H9 (cell line): ENCODE results near the gene POLD1. TPM values are rescaled to one million over a fixed set of nuclear protein-coding genes. Genes with fewer than 3 reads are reported as not detected.
A peak's percentile ranks its signal among the peaks of the same experiment; 100 is the strongest.

Experiments
- DNase-seq: peaks from one replicate; pipeline ENCODE4 v3.0.0-alpha.2; 2017
- H2AFZ ChIP-seq: one replicate; pipeline ENCODE4 v1.6.1; 2013; ENCODE audit warnings: mild to moderate bottlenecking, low read length, control low read depth, moderate library complexity
- H2AK5ac ChIP-seq: 2 replicates; pipeline ENCODE4 v1.6.1; 2013; ENCODE audit warnings: low read length, control low read depth, mixed read lengths; ENCODE audit not compliant: insufficient read length
- H2BK120ac ChIP-seq: one replicate; pipeline ENCODE4 v1.6.1; 2013; ENCODE audit warnings: low read depth, mild to moderate bottlenecking, low read length, control low read depth, inconsistent platforms; ENCODE audit not compliant: poor library complexity, severe bottlenecking
- H2BK12ac ChIP-seq: 2 replicates; pipeline ENCODE4 v1.6.1; 2013; ENCODE audit warnings: low read length, control low read depth, mixed read lengths, low read depth; ENCODE audit not compliant: insufficient read length
- H2BK15ac ChIP-seq: 2 replicates; pipeline ENCODE4 v1.6.1; 2013; ENCODE audit warnings: low read depth, low read length, control low read depth
- H2BK20ac ChIP-seq: one replicate; pipeline ENCODE4 v1.6.1; 2013; ENCODE audit warnings: low read depth, mild to moderate bottlenecking, low read length, control low read depth, inconsistent platforms; ENCODE audit not compliant: poor library complexity, severe bottlenecking
- H2BK5ac ChIP-seq: 2 replicates; pipeline ENCODE4 v1.6.1; 2013; ENCODE audit warnings: low read length, control low read depth, mixed read lengths; ENCODE audit not compliant: insufficient read length
- H3K14ac ChIP-seq: 2 replicates; pipeline ENCODE4 v1.6.1; 2013; ENCODE audit warnings: low read length, control low read depth; ENCODE audit not compliant: insufficient read depth
- H3K18ac ChIP-seq: 2 replicates; pipeline ENCODE4 v1.6.1; 2013; ENCODE audit warnings: low read depth, mild to moderate bottlenecking, mixed read lengths, low read length, control low read depth; ENCODE audit not compliant: insufficient read length
- H3K23ac ChIP-seq: 2 replicates; pipeline ENCODE4 v1.6.1; 2013; ENCODE audit warnings: low read length, control low read depth, mixed read lengths, low read depth; ENCODE audit not compliant: insufficient read length
- H3K23me2 ChIP-seq: 2 replicates; pipeline ENCODE4 v1.6.1; 2013; ENCODE audit warnings: low read depth, mild to moderate bottlenecking, mixed read lengths, low read length, control low read depth; ENCODE audit not compliant: insufficient read length, poor library complexity, severe bottlenecking
- H3K27ac ChIP-seq: 2 replicates; pipeline ENCODE4 v1.5.1; 2013; ENCODE audit warnings: low read length, control low read depth, mixed read lengths, low read depth; ENCODE audit not compliant: insufficient read length
- H3K27me3 ChIP-seq: 2 replicates; pipeline ENCODE4 v1.6.1; 2013; ENCODE audit warnings: low read length, control low read depth, inconsistent platforms; ENCODE audit not compliant: insufficient read depth
- H3K4ac ChIP-seq: 2 replicates; pipeline ENCODE4 v1.6.1; 2013; ENCODE audit warnings: low read depth, mild to moderate bottlenecking, control low read depth, inconsistent platforms, low read length, moderate library complexity
- H3K4me1 ChIP-seq: 2 replicates; pipeline ENCODE4 v1.6.1; 2013; ENCODE audit warnings: low read length, control low read depth, inconsistent platforms; ENCODE audit not compliant: insufficient read depth
- H3K4me2 ChIP-seq: 2 replicates; pipeline ENCODE4 v1.6.1; 2013; ENCODE audit warnings: low read length, control low read depth, mixed read lengths; ENCODE audit not compliant: insufficient read length, insufficient read depth
- H3K56ac ChIP-seq: 2 replicates; pipeline ENCODE4 v1.6.1; 2013; ENCODE audit warnings: low read depth, mild to moderate bottlenecking, mixed read lengths, low read length, control low read depth; ENCODE audit not compliant: insufficient read length
- H3K79me1 ChIP-seq: 2 replicates; pipeline ENCODE4 v1.6.1; 2013; ENCODE audit warnings: low read depth, mild to moderate bottlenecking, moderate library complexity, low read length, control low read depth, inconsistent platforms; ENCODE audit not compliant: insufficient read depth, poor library complexity, severe bottlenecking
- H3K79me2 ChIP-seq: 2 replicates; pipeline ENCODE4 v1.6.1; 2013; ENCODE audit warnings: low read length, control low read depth, inconsistent platforms; ENCODE audit not compliant: insufficient read depth
- H3K9ac ChIP-seq: 2 replicates; pipeline ENCODE4 v1.6.1; 2013; ENCODE audit warnings: low read length, control low read depth, mixed read lengths; ENCODE audit not compliant: insufficient read length; ENCODE audit errors: extremely low read depth
- H3K9me3 ChIP-seq: one replicate; pipeline ENCODE4 v1.6.1; 2013; ENCODE audit warnings: low read depth, low read length, inconsistent platforms; ENCODE audit not compliant: control insufficient read depth
- H3T11ph ChIP-seq: one replicate; pipeline ENCODE4 v1.6.1; 2013; ENCODE audit warnings: mild to moderate bottlenecking, low read length, control low read depth, inconsistent platforms
- H4K20me1 ChIP-seq: one replicate; pipeline ENCODE4 v1.6.1; 2013; ENCODE audit not compliant: control insufficient read depth, insufficient read length, insufficient read depth
- H4K5ac ChIP-seq: 2 replicates; pipeline ENCODE4 v1.6.1; 2013; ENCODE audit warnings: low read depth, mild to moderate bottlenecking, mixed read lengths, low read length, control low read depth; ENCODE audit not compliant: insufficient read length
- H4K8ac ChIP-seq: replicated peaks from 2 replicates; pipeline ENCODE4 v1.6.1; 2013; ENCODE audit warnings: low read length, control low read depth, mixed read lengths, low read depth; ENCODE audit not compliant: insufficient read length
- H4K91ac ChIP-seq: 2 replicates; pipeline ENCODE4 v1.6.1; 2013; ENCODE audit warnings: low read depth, mild to moderate bottlenecking, moderate library complexity, mixed read lengths, low read length, control low read depth; ENCODE audit not compliant: insufficient read length
- H3K27ac Mint-ChIP-seq, 3 experiments: 2 replicates in 2 of 3; 3 replicates in 1 of 3; pipeline ENCODE4 v1.8.0; 2020 to 2021; ENCODE audit warnings: mixed read lengths in 3 of 3, mild to moderate bottlenecking in 1 of 3, moderate library complexity in 1 of 3
- H3K27me3 Mint-ChIP-seq: 2 replicates; pipeline ENCODE4 v1.8.0; 2021; ENCODE audit warnings: low read depth, mild to moderate bottlenecking, moderate library complexity, mixed read lengths
- H3K36me3 Mint-ChIP-seq, 3 experiments: 2 replicates in 2 of 3; 3 replicates in 1 of 3; pipeline ENCODE4 v1.8.0; 2020 to 2021; ENCODE audit warnings: low read depth in 3 of 3, mixed read lengths in 3 of 3; ENCODE audit not compliant: insufficient read depth in 1 of 3
- H3K4me1 Mint-ChIP-seq, 2 experiments: 2 replicates each; pipeline ENCODE4 v1.8.0; 2020; ENCODE audit warnings: mixed read lengths in 2 of 2
- H3K4me3 Mint-ChIP-seq, 2 experiments: 2 replicates in 1 of 2; 3 replicates in 1 of 2; pipeline ENCODE4 v1.8.0; 2020 to 2021; ENCODE audit warnings: mild to moderate bottlenecking in 2 of 2, mixed read lengths in 2 of 2, moderate library complexity in 1 of 2
- H3K9me3 Mint-ChIP-seq, 2 experiments: 2 replicates in 1 of 2; 3 replicates in 1 of 2; pipeline ENCODE4 v1.8.0; 2020; ENCODE audit warnings: mild to moderate bottlenecking in 2 of 2, mixed read lengths in 2 of 2, moderate library complexity in 1 of 2
- CTCF ChIP-seq: fragments of 200-600 bp; sonication (generic); conservative IDR thresholded peaks from 3 replicates; pipeline ENCODE4 v1.8.0; 2021; ENCODE audit warnings: antibody characterized with exemption, mild to moderate bottlenecking
- WGBS: extraction: QIAGEN DNeasy Blood & Tissue Kit; methylation state at CpG from one replicate; pipeline ENCODE4 v1.1.7; 2013; ENCODE audit warnings: missing lambda C conversion rate, low lambda C conversion rate, mixed read lengths; ENCODE audit not compliant: insufficient read length; ENCODE audit errors: extremely low coverage; 5-methylcytosine and 5-hydroxymethylcytosine counted together
- total RNA-seq: library from RNA; stranded (reverse); gene quantifications from 2 replicates; pipeline ENCODE4 v1.2.1, GENCODE V29; 2021

Gene POLD1
- total RNA-seq, 1 experiment from 2014 or later: 165 TPM

DNA sequence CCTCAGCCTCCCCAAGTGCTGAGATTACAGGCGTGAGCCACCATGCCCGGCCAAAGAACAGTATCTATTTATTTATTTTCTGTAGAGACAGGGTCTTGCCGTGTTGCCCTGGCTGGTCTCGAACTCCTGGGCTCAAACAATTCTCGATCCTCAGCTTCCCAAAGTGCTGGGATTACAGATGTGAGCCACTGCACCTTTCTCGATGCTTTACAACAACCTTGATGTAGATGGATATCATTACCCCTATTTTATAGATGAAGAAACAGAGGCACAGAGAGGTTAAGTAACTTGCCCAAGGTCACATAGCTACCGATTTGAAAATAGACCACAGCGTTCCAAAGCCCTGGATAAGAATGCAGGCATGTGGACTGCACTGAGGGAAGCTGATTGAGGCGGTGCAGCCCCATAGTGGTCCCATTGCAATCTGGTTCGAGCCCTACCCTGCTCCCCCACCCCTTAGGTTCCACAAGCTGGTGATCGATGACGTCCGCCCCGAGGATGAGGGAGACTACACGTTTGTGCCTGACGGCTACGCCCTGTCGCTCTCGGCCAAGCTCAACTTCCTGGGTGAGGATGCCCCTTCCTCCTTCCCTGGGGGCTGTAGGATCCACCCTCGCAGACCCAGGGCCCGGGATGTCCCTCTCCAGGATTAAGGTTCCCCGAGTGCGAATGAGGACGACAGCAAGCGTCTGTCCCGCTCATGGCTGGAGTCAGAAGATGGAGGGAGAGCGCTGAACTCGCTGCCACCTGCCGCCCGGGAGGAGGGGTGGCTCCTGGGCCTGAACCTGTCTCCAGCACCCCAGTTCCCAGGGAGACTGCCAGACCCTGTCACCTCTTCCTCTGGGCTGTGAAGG, 66.4 kb downstream of the POLD1 start:
- no peak overlapping the region for H4K5ac ChIP-seq
- DNase-seq: no peak
- H4K91ac ChIP-seq: no peak overlapping the region
- H3K23ac ChIP-seq: no peak overlapping the region
- H3K27me3 Mint-ChIP-seq: peaks cover 2% of the 10 kb centered on the region
- H2BK120ac ChIP-seq: no peak overlapping the region
- no peak overlapping the region for H3K56ac ChIP-seq
- H3K9me3 ChIP-seq: no peaks in the 10 kb centered on the region
- no peak for TF ChIP-seq CTCF
- H2AFZ ChIP-seq: no peak overlapping the region
- H3K23me2 ChIP-seq: no peaks in the 10 kb centered on the region
- H2BK15ac ChIP-seq: no peak overlapping the region
- no peak overlapping the region for H3K4ac ChIP-seq
- no peaks in the 10 kb centered on the region for H3K79me2 ChIP-seq
- no peak overlapping the region for H2BK5ac ChIP-seq
- H3K27me3 ChIP-seq: no peaks in the 10 kb centered on the region
- no peak overlapping the region for H2BK20ac ChIP-seq
- peak overlapping the region in 1 of 3 experiments; percentile 70; a peak in 1 of 7 replicates for H3K27ac Mint-ChIP-seq
- no peak overlapping the region for H2BK12ac ChIP-seq
- peaks cover 0 to 9% (median 6%) of the 10 kb centered on the region in 3 experiments; a peak in 6 of 7 replicates for H3K36me3 Mint-ChIP-seq
- no peak overlapping the region for H3K27ac ChIP-seq
- H3K9me3 Mint-ChIP-seq: peaks cover 2 to 4% of the 10 kb centered on the region in 2 experiments; a peak in 4 of 5 replicates
- H3K4me1 Mint-ChIP-seq: peaks cover 0 to 10% of the 10 kb centered on the region in 2 experiments; a peak in 2 of 4 replicates
- no peaks in the 10 kb centered on the region for H3K79me1 ChIP-seq
- no peak overlapping the region for H3K18ac ChIP-seq
- H4K20me1 ChIP-seq: peaks cover 6% of the 10 kb centered on the region
- H3K9ac ChIP-seq: no peak overlapping the region
- H3K14ac ChIP-seq: no peak overlapping the region
- WGBS: no CpG with 5 or more reads among the region's 30 CpGs
- H3K4me3 Mint-ChIP-seq: no peak overlapping the region
- H3K4me2 ChIP-seq: no peak overlapping the region
- no peak overlapping the region for H4K8ac ChIP-seq
- no peaks in the 10 kb centered on the region for H3K4me1 ChIP-seq
- H3T11ph ChIP-seq: no peak overlapping the region
- no peak overlapping the region for H2AK5ac ChIP-seq
